GM12878 (cell line): ENCODE data around the gene CCDC106. TPM values are rescaled to one million over a fixed set of nuclear protein-coding genes. Genes with fewer than 3 reads are reported as not detected.
A peak's percentile ranks its signal among the peaks of the same experiment; 100 is the strongest.

Source experiments
- CEBPZ ChIP-seq: fragments of 150-350 bp; IDR thresholded peaks from 2 replicates; pipeline ENCODE4 v1.6.1; 2016; ENCODE audit warnings: low read depth, low read length
- CREM ChIP-seq: IDR thresholded peaks from 2 replicates; pipeline ENCODE4 v1.6.1; 2014; ENCODE audit warnings: antibody characterized with exemption, low read depth
- E2F4 ChIP-seq: IDR thresholded peaks from 2 replicates; pipeline ENCODE4 v1.6.1; 2012; ENCODE audit warnings: low read depth, low read length, improper control_type of control experiment
- E4F1 ChIP-seq: fragments of 450-650 bp; IDR thresholded peaks from 2 replicates; pipeline ENCODE4 v1.6.1; 2018; ENCODE audit warnings: borderline replicate concordance, mild to moderate bottlenecking; ENCODE audit not compliant: partially characterized antibody
- ETV6 ChIP-seq, 2 experiments: fragments of 450-650 bp in 1 of 2; IDR thresholded peaks in 1 of 2; conservative IDR thresholded peaks in 1 of 2; 2 replicates each; pipeline ENCODE4 v1.6.1; 2014; ENCODE audit warnings: antibody characterized with exemption in 1 of 2, borderline replicate concordance in 1 of 2, low read depth in 1 of 2, mild to moderate bottlenecking in 1 of 2, moderate library complexity in 1 of 2
- IKZF1 ChIP-seq: fragments of 450-650 bp; conservative IDR thresholded peaks from 2 replicates; pipeline ENCODE4 v1.6.1; 2017; ENCODE audit warnings: antibody characterized with exemption, mild to moderate bottlenecking
- IKZF2 ChIP-seq, 2 experiments: fragments of 450-650 bp; IDR thresholded peaks; 2 replicates each; pipeline ENCODE4 v1.6.1; 2017; ENCODE audit warnings: mild to moderate bottlenecking in 2 of 2, moderate library complexity in 2 of 2
- IRF3 ChIP-seq: fragments of 450-650 bp; IDR thresholded peaks from 2 replicates; pipeline ENCODE4 v1.6.1; 2014; ENCODE audit warnings: mild to moderate bottlenecking
- KLF5 ChIP-seq: fragments of 450-650 bp; IDR thresholded peaks from 2 replicates; pipeline ENCODE4 v1.6.1; 2014; ENCODE audit warnings: mild to moderate bottlenecking; ENCODE audit not compliant: partially characterized antibody
- MYB ChIP-seq: fragments of 150-350 bp; IDR thresholded peaks from 2 replicates; pipeline ENCODE4 v1.6.1; 2014; ENCODE audit warnings: mild to moderate bottlenecking, low read depth, low read length, borderline replicate concordance
- NR2F1 ChIP-seq: fragments of 450-650 bp; conservative IDR thresholded peaks from 2 replicates; pipeline ENCODE4 v1.6.1; 2017; ENCODE audit warnings: mild to moderate bottlenecking
- NRF1 ChIP-seq: conservative IDR thresholded peaks from 2 replicates; pipeline ENCODE4 v1.6.1; 2011; ENCODE audit warnings: mild to moderate bottlenecking, low read depth, low read length, improper control_type of control experiment
- POLR2A ChIP-seq: IDR thresholded peaks from 2 replicates; pipeline ENCODE4 v1.6.1; 2011; ENCODE audit warnings: low read depth, mild to moderate bottlenecking, low read length
- RCOR1 ChIP-seq: conservative IDR thresholded peaks from 2 replicates; pipeline ENCODE4 v1.6.1; 2012; ENCODE audit warnings: low read depth, low read length, improper control_type of control experiment
- RELB ChIP-seq: fragments of 450-650 bp; IDR thresholded peaks from 2 replicates; pipeline ENCODE4 v1.6.1; 2017; ENCODE audit warnings: low read depth, mild to moderate bottlenecking, moderate library complexity
- SMAD5 ChIP-seq: IDR thresholded peaks from 2 replicates; pipeline ENCODE4 v1.6.1; 2016; ENCODE audit warnings: antibody characterized with exemption, low read depth
- SMARCA5 ChIP-seq: fragments of 450-650 bp; IDR thresholded peaks from 2 replicates; pipeline ENCODE4 v1.6.1; 2017; ENCODE audit warnings: mild to moderate bottlenecking
- SREBF1 ChIP-seq: IDR thresholded peaks from 2 replicates; pipeline ENCODE4 v1.6.1; 2012; ENCODE audit warnings: mild to moderate bottlenecking, low read length
- TARDBP ChIP-seq: IDR thresholded peaks from 2 replicates; pipeline ENCODE4 v1.6.1; 2016; ENCODE audit warnings: borderline replicate concordance
- TCF7 ChIP-seq: IDR thresholded peaks from 2 replicates; pipeline ENCODE4 v1.6.1; 2014; ENCODE audit warnings: antibody characterized with exemption, borderline replicate concordance
- ZBED1 ChIP-seq: IDR thresholded peaks from 2 replicates; pipeline ENCODE4 v1.6.1; 2016; ENCODE audit warnings: borderline replicate concordance
- polyA plus RNA-seq, 11 experiments: library from polyadenylated mRNA; depleted of rRNA in 4 of 11; unstranded in 6 of 11; stranded (reverse) in 5 of 11; fragments of >200 nt; fragmentation: Nextera tagmentation in 4 of 11; fragmentation: Illumina TruSeq in 1 of 11; extraction: Ambion mirVana in 4 of 11; extraction: Trizol in 1 of 11; gene quantifications; 1 replicate in 1 of 11; 2 replicates in 10 of 11; pipeline versions ENCODE4 v1.2.1 to v1.2.3, GENCODE V29; 2011 to 2016; ENCODE audit warnings: inconsistent platforms in 2 of 11, missing spikeins in 2 of 11, low read depth in 1 of 11
- total RNA-seq, 4 experiments: library from RNA; depleted of rRNA in 3 of 4; stranded (reverse); fragments of >200 nt in 3 of 4; fragmentation: Illumina TruSeq in 1 of 4; extraction: Trizol in 1 of 4; gene quantifications; 2 replicates each; pipeline versions ENCODE4 v1.2.1 to v1.2.3, GENCODE V29; 2013 to 2021

Gene CCDC106
- total and polyA plus RNA-seq, 10 of the 15 experiments (the other 5 are each of a cell fraction or from before 2014, with no cell fraction given) = 0.04 to 35.9 (median 19.8) TPM

GRCh38 chr19:55599842-55600661, 48.0 kb upstream of the CCDC106 start, which contains the start of gene ZNF524 (continued):
- 0 out of 2 replicates have a peak, but pooled peaks have one; percentile 45 for TF ChIP-seq SMARCA5
- TF ChIP-seq NR2F1 = 0 out of 2 replicates have a peak, but pooled peaks have one; percentile 42
- peak; percentile 31; the same call in 1 of the 2 replicates for TF ChIP-seq CREM
- TF ChIP-seq E2F4 = peak; percentile 74; the same call in 1 of the 2 replicates
- TF ChIP-seq KLF5 = peak; percentile 57
- TF ChIP-seq CEBPZ = no peak
- TF ChIP-seq IRF3 = no peak
- no peak for TF ChIP-seq IKZF2 (IDR thresholded peaks at IDR 0.05)
- peak; percentile 91 for TF ChIP-seq E4F1
- peak; percentile 77 for TF ChIP-seq IKZF1
- TF ChIP-seq NRF1 = peak; percentile 31; the same call in 1 of the 2 replicates
- TF ChIP-seq RCOR1 = 0 out of 2 replicates have a peak, but pooled peaks have one; percentile 50
- TF ChIP-seq TARDBP = no peak
- no peak for TF ChIP-seq SREBF1
- TF ChIP-seq ETV6 (conservative IDR thresholded peaks at IDR 0.05 in 1 of 2, IDR thresholded peaks at IDR 0.05 in 1 of 2; ENCODE audit: borderline replicate concordance in 1 of 2, low read depth in 1 of 2) = no peak
- peak; percentile 97 for TF ChIP-seq RELB
- TF ChIP-seq POLR2A = peak; percentile 74
- TF ChIP-seq SMAD5 = no peak; the same call in 1 of the 2 replicates
- TF ChIP-seq ZBED1 = 0 out of 2 replicates have a peak, but pooled peaks have one; percentile 47
- TF ChIP-seq MYB = no peak; the same call in 1 of the 2 replicates
- no peak for TF ChIP-seq TCF7
